GM10266 (cell line): ENCODE results near the gene RNLS.

Source experiments
- DNase-seq: peaks from one replicate; pipeline ENCODE4 v3.0.0; 2012; ENCODE audit errors: extremely low spot score
- TF ChIP-seq, protein P1 (sequence below): IDR thresholded peaks from 2 replicates; pipeline ENCODE4 v1.5.1; 2012; ENCODE audit warnings: mild to moderate bottlenecking, low read depth; ENCODE audit not compliant: control insufficient read depth, insufficient read depth; ENCODE audit errors: missing control alignments

RNLS gene

GRCh38 chr10:88260329-88261051, 322.6 kb downstream of the RNLS start:
- TF ChIP-seq, protein P1, sequence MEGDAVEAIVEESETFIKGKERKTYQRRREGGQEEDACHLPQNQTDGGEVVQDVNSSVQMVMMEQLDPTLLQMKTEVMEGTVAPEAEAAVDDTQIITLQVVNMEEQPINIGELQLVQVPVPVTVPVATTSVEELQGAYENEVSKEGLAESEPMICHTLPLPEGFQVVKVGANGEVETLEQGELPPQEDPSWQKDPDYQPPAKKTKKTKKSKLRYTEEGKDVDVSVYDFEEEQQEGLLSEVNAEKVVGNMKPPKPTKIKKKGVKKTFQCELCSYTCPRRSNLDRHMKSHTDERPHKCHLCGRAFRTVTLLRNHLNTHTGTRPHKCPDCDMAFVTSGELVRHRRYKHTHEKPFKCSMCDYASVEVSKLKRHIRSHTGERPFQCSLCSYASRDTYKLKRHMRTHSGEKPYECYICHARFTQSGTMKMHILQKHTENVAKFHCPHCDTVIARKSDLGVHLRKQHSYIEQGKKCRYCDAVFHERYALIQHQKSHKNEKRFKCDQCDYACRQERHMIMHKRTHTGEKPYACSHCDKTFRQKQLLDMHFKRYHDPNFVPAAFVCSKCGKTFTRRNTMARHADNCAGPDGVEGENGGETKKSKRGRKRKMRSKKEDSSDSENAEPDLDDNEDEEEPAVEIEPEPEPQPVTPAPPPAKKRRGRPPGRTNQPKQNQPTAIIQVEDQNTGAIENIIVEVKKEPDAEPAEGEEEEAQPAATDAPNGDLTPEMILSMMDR, result no peak
- DNase-seq, result no peak

GRCh38 chr10:88259381-88259780, 323.7 kb downstream of the RNLS start:
- no peak for DNase-seq
- TF ChIP-seq, protein P1, result no peak

GRCh38 chr10:88256886-88257285, 326.2 kb downstream of the RNLS start:
- DNase-seq, result no peak
- TF ChIP-seq, protein P1, result no peak

DNA sequence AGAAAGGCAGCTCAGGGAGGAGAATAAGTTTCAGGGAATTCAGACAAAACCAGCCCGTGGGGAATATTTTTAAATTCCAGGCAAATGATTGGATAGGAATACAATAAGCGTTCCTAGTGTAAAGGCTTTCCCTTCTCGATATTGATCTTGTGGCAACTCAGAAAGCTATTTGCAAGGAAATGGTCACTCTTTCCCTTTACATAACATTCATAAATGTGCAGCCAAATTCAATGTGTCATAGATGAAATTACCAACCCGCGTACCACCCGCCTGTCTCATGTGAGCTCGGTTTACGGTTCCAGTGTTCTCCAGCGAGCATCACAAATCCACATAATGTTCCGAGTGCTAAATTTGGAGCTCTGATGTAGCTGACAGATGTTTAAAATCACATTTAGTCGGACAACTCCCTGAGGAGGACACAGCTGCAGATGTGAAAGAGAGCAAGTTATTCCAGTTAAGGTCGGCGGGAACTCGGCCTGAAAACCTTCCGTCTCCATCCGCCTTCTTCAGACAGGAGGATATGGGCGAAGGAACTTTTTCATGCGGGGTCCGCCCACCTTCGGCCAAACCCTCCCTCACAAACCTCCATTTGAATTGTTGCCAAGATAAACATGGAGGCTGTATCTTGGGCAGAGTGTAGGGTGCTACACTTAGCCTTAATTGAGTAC, 327.0 kb downstream of the RNLS start:
- TF ChIP-seq, protein P1, result no peak
- DNase-seq, result no peak

DNA sequence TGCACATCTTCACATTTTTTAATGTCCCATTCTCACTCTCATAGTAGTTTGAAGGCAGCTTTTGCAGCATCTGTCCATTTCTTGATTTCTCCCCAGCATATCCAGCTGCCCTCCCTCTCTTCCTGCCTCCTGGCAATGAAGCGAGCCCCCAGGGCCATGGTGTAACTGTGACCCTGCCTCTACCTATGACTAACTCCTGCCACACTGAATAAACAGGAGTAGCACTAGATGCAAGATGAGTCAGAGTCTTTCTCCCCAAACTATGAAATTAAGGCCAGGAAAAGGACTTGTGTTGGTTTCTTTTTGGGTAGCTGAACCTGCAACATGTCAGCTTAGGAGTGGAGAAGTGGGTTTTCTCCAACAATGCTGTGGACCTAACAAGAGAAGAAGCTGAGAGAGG, 329.0 kb downstream of the RNLS start:
- no peak for DNase-seq
- TF ChIP-seq, protein P1, result no peak

DNA sequence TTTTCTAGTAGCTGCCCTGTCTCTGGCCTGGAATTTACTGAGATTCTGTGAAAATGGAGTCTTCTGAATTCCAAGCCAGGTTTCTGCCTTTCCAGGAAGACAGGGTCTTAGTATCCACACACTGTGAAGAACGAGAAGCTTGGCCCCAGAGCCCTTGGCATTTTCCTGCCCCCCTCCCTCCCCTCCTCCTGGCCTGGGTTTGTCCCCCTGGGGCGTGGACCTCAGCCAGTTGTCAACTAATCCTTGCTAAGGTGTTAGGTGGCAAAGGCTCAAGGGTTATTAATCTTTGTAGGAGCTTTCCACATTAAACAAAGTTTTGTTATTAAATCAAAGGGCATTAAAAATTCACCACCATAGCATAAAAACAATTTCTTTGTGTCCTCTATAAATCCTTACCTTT, 329.5 kb downstream of the RNLS start:
- no peak for DNase-seq
- TF ChIP-seq, protein P1, result no peak

DNA sequence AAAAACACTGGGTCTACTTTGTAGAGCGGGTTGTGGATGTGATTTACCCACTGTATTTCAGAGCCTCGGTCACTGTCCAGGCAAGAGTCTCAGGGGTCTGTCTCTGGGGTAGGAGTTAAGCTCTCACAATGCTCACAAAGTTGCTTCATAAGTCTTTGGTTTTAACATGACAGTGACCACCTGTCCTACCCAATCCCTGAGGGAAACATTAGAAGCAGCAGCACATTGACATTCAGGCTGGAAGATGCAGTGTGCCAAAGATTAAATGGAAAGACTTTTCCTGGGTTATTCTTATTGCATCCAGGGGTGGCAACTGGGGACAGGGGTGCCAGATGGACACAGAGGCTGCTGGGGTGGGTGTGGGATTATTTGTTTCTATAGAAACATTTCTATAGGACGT, 330.0 kb downstream of the RNLS start:
- DNase-seq, result no peak
- TF ChIP-seq, protein P1, result no peak
